PC-9 (cell line): ENCODE measurements around the gene PTH1R. TPM values are rescaled to one million over a fixed set of nuclear protein-coding genes. Genes with fewer than 3 reads are reported as not detected.

Source experiments
- BruUV-seq: library from RNA; stranded (reverse); fragments of 400-500 nt; replicated peaks from 2 replicates; lab custom pipeline; 2021; lab: Mats Ljungman, UMichigan
- CTCF ChIA-PET: fragments of 300-600 bp; sonication (Branson Sonifier 250); formaldehyde crosslinking; loops from one replicate; lab custom pipeline; 2022; ENCODE audit warnings: antibody characterized with exemption; lab: Charles Lee
- POLR2A ChIA-PET: fragments of 300-600 bp; sonication (Branson Sonifier 250); formaldehyde crosslinking; loops from one replicate; lab custom pipeline; 2022; ENCODE audit warnings: antibody characterized with exemption; ENCODE audit not compliant: unreplicated experiment; lab: Charles Lee
- DNase-seq, 2 experiments: peaks; one replicate each; pipeline versions ENCODE4 v3.0.0 to v3.0.0-alpha.2; 2015 to 2022; ENCODE audit warnings: mixed read lengths in 1 of 2
- H2AFZ ChIP-seq: fragments of 200-600 bp; sonication (generic); 2 replicates; pipeline ENCODE4 v1.8.1; 2017; ENCODE audit warnings: antibody characterized with exemption
- H3F3A ChIP-seq: fragments of 200-600 bp; sonication (generic); 2 replicates; pipeline ENCODE4 v1.8.1; 2017; ENCODE audit warnings: antibody characterized with exemption, mild to moderate bottlenecking, low read depth; ENCODE audit not compliant: insufficient read depth
- H3K27ac ChIP-seq: fragments of 200-600 bp; sonication (generic); 2 replicates; pipeline ENCODE4 v1.6.1; 2016; ENCODE audit warnings: mixed run types
- H3K27me3 ChIP-seq: fragments of 200-600 bp; sonication (generic); 2 replicates; pipeline ENCODE4 v1.6.1; 2016; ENCODE audit warnings: low read depth, mixed run types; ENCODE audit not compliant: insufficient read depth
- H3K36me3 ChIP-seq: fragments of 200-600 bp; sonication (generic); 2 replicates; pipeline ENCODE4 v1.6.1; 2016; ENCODE audit warnings: low read depth, mixed run types
- H3K4me1 ChIP-seq: fragments of 200-600 bp; sonication (generic); replicated peaks from 2 replicates; pipeline ENCODE4 v1.6.1; 2016; ENCODE audit warnings: mixed run types; ENCODE audit not compliant: insufficient read depth
- H3K4me2 ChIP-seq: fragments of 200-600 bp; sonication (generic); 2 replicates; pipeline ENCODE4 v1.6.1; 2017; ENCODE audit warnings: mixed run types
- H3K4me3 ChIP-seq: fragments of 200-600 bp; sonication (generic); 2 replicates; pipeline ENCODE4 v1.6.1; 2016; ENCODE audit warnings: mixed run types
- H3K79me2 ChIP-seq: fragments of 200-600 bp; sonication (generic); 2 replicates; pipeline ENCODE4 v1.6.1; 2017; ENCODE audit warnings: low read depth, mixed run types
- H3K9me2 ChIP-seq: fragments of 200-600 bp; sonication (generic); 2 replicates; pipeline ENCODE4 v1.8.1; 2017; ENCODE audit warnings: mild to moderate bottlenecking; ENCODE audit not compliant: insufficient read depth
- H3K9me3 ChIP-seq: fragments of 200-600 bp; sonication (generic); 2 replicates; pipeline ENCODE4 v1.8.1; 2016; ENCODE audit warnings: low read depth; ENCODE audit not compliant: insufficient read depth
- H4K20me1 ChIP-seq: fragments of 200-600 bp; sonication (generic); 2 replicates; pipeline ENCODE4 v1.8.1; 2017; ENCODE audit not compliant: insufficient read depth
- EZH2 ChIP-seq: fragments of 200-600 bp; sonication (generic); IDR thresholded peaks from 2 replicates; pipeline ENCODE4 v1.8.0; 2017; ENCODE audit warnings: antibody characterized with exemption, low read depth
- intact Hi-C: fragments of 100-400 bp; cut with micrococcal nuclease; formaldehyde crosslinking; loops from one replicate; pipeline ENCODE4 v1.10.0; 2022; ENCODE audit not compliant: unreplicated experiment
- total RNA-seq: library from RNA; stranded (reverse); gene quantifications from 2 replicates; pipeline ENCODE4 v1.2.3, GENCODE V29; 2021
- TF ChIP-seq, protein P1 (sequence below): fragments of 200-600 bp; sonication (generic); conservative IDR thresholded peaks from 2 replicates; pipeline ENCODE4 v1.6.1; 2017; ENCODE audit warnings: mixed run types, antibody characterized with exemption, mild to moderate bottlenecking, moderate library complexity

PTH1R gene
- total RNA-seq, 1 experiment from 2014 or later: not detected

DNA sequence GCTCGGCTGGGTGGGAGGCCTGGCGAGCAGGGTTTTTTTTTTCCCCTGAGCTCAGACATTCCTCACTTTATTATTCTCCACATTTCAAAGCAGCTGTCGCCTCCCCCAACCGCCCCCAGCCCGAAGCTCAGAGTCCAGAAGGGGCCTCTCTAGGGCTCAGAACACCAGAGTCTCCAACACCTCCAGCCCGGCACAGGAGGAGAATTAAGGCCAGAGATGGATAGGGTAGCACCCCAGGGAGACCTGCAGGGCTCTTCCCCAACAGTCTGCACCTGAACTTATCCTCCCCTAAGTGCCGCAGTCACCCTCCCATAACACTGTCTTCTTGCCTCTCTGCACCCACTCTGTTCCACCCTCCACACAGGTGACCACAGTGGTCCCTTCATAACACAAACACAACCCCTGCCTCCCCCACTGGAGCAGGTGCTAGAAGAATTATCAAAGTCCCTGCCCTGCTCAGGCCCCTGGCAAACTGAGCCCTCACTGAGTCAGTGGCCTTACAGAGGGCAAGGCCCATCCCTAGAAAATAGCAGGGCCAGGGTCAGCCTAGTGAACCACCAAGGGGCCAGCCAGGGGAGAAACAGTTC is 28.4 kb upstream of the PTH1R start:
- Histone ChIP-seq H2AFZ (no peak overlapping the region), H3K9me2 (no peaks in the 10 kb centered on the region), H3K27me3 (no peaks in the 10 kb centered on the region), H3F3A (no peaks in the 10 kb centered on the region), H3K4me1 (0 out of 2 replicates have a peak, but pooled peaks cover 5% of the 10 kb centered on the region), H3K9me3 (no peaks in the 10 kb centered on the region), H3K79me2 (no peaks in the 10 kb centered on the region), H3K4me2 (no peak overlapping the region), H3K27ac (no peak overlapping the region), H3K4me3 (no peak overlapping the region), H4K20me1 (no peaks in the 10 kb centered on the region), H3K36me3 (no peaks in the 10 kb centered on the region)
- TF ChIP-seq, protein P1, sequence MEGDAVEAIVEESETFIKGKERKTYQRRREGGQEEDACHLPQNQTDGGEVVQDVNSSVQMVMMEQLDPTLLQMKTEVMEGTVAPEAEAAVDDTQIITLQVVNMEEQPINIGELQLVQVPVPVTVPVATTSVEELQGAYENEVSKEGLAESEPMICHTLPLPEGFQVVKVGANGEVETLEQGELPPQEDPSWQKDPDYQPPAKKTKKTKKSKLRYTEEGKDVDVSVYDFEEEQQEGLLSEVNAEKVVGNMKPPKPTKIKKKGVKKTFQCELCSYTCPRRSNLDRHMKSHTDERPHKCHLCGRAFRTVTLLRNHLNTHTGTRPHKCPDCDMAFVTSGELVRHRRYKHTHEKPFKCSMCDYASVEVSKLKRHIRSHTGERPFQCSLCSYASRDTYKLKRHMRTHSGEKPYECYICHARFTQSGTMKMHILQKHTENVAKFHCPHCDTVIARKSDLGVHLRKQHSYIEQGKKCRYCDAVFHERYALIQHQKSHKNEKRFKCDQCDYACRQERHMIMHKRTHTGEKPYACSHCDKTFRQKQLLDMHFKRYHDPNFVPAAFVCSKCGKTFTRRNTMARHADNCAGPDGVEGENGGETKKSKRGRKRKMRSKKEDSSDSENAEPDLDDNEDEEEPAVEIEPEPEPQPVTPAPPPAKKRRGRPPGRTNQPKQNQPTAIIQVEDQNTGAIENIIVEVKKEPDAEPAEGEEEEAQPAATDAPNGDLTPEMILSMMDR: no peak
- no peak for TF ChIP-seq EZH2
- BruUV-seq: no TSS peak
- CTCF ChIA-PET: no interaction called here
- POLR2A ChIA-PET: no interaction called here
- intact Hi-C loops: no loop called here
- no peak for DNase-seq

GRCh38 chr3:46849686-46850467 is 27.6 kb upstream of the PTH1R start:
- BruUV-seq: no TSS peak
- intact Hi-C loops: no loop called here
- no peak for DNase-seq
- no peaks in the 10 kb centered on the region for H3K27me3 ChIP-seq
- H3F3A ChIP-seq: no peaks in the 10 kb centered on the region
- H3K9me3 ChIP-seq: no peaks in the 10 kb centered on the region
- 0 out of 2 replicates have a peak, but pooled peaks cover 5% of the 10 kb centered on the region for H3K4me1 ChIP-seq
- H3K79me2 ChIP-seq: no peaks in the 10 kb centered on the region
- CTCF ChIA-PET: no interaction called here
- H2AFZ ChIP-seq: no peak overlapping the region
- H3K27ac ChIP-seq: no peak overlapping the region
- no peak overlapping the region for H3K4me3 ChIP-seq
- TF ChIP-seq, protein P1: no peak
- no peak for TF ChIP-seq EZH2
- no peaks in the 10 kb centered on the region for H3K36me3 ChIP-seq
- H3K9me2 ChIP-seq: no peaks in the 10 kb centered on the region
- no peak overlapping the region for H3K4me2 ChIP-seq
- no peaks in the 10 kb centered on the region for H4K20me1 ChIP-seq
- POLR2A ChIA-PET: no interaction called here

- Histone ChIP-seq H3K4me1 (0 out of 2 replicates have a peak, but pooled peaks cover 5% of the 10 kb centered on the region), H3K4me2 (no peak overlapping the region), H3K36me3 (no peaks in the 10 kb centered on the region), H3K4me3 (no peak overlapping the region), H4K20me1 (no peaks in the 10 kb centered on the region), H3K27me3 (no peaks in the 10 kb centered on the region), H3K9me3 (no peaks in the 10 kb centered on the region), H2AFZ (no peak overlapping the region), H3F3A (no peaks in the 10 kb centered on the region), H3K27ac (no peak overlapping the region), H3K79me2 (no peaks in the 10 kb centered on the region), H3K9me2 (no peaks in the 10 kb centered on the region)
- no TSS peak for BruUV-seq
- ChIA-PET POLR2A (no interaction called here), CTCF (no interaction called here)
- intact Hi-C loops: no loop called here
- no peak for DNase-seq
- no peak for TF ChIP-seq EZH2
- TF ChIP-seq, protein P1: no peak
Observed at GRCh38 chr3:46850468-46850779, 27.1 kb upstream of the PTH1R start.
